ENCODE data around the gene E2F8. TPM values are rescaled to one million over a fixed set of nuclear protein-coding genes. Genes with fewer than 3 reads are reported as not detected.

E2F8 gene
- total RNA-seq, 2 donors from 2014 or later = 1.7 to 2.2 TPM

DNA sequence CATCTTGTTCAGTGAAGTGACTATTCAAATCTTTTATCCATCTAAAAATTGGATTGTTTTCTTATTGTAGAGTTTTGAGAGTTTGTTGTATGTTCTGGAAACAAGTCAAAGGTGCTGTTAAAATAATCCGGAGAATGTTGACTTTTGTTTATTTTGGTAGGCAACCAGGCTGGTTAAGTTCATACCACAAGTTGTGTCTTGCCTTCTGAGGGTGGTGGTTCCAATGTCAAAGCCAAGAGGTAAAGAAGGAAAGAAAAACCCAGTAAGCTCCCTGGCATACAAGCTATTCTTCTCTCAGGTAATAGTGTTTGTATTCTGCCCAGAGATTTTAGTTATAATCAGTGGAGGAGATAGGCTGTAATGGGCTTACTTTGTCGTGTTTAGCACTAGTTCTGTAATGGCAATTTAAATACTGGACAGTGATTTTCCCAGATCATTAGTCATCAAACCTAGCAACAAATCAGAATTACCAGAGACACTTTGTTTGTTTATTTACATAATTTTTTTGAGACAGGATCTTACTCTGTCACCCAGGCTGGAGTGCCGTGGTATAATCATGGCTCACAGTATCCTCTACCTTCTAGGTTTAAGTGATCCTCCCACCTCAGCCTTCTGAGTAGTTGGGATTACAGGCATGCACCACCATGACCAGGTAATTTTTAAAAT is 23.9 kb downstream of the E2F8 start:
- Histone ChIP-seq H3K36me3 (no peaks in the 10 kb centered on the region), H3K9me3 (no peaks in the 10 kb centered on the region), H3K27me3 (no peaks in the 10 kb centered on the region), H3K27ac (peak overlapping the region; percentile 71 to 82), H3K4me1 (peaks cover 0 to 28% of the 10 kb centered on the region in 2 donors), H3K4me3 (no peak overlapping the region)
- TF ChIP-seq CTCF (IDR thresholded peaks at IDR 0.05) = no peak
- no peak for DNase-seq (ENCODE audit: low spot score)

GRCh38 chr11:19216021-19216420 is 24.7 kb downstream of the E2F8 start:
- H3K27me3 ChIP-seq = no peaks in the 10 kb centered on the region
- H3K9me3 ChIP-seq = no peaks in the 10 kb centered on the region
- no peaks in the 10 kb centered on the region for H3K36me3 ChIP-seq
- TF ChIP-seq CTCF (IDR thresholded peaks at IDR 0.05) = no peak
- H3K4me3 ChIP-seq = no peak overlapping the region
- DNase-seq (ENCODE audit: low spot score) = no peak
- no peak overlapping the region for H3K27ac ChIP-seq
- H3K4me1 ChIP-seq = peaks cover 0 to 21% of the 10 kb centered on the region in 2 donors

DNA sequence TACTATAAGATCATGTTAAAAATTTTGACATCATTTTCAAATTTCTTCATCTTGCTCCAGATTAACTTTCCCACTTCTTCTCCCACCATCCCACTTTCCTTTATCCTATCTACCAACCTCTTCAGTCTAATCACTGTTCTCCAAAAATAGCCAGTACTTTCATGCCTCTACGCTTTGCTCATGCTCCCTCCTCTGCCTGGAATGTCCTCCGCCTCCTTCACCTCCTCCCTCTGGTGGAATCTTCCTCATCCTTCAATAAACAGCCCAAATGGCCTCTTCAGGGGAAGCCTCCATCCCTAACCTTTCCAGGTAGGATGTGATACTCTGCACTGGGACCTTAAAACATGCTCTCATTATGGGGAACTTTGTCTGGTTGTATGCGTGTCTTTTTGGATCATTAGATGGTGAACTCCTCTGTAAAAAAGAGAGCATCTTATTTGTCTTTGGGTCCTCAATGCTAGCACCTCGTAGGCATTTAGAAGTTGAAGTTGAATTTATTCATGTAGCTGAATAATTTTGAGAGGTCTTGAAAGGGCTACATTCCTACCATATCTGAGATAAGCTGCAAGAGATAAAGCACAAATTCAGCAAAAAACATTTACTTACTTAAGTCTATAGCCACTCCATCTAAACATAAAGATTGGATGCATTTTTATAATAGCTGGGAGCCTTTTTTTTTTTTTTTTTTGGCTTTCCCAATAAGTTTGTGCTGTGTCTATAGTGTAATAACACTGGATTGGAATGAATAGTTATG is 31.0 kb downstream of the E2F8 start:
- no peaks in the 10 kb centered on the region for H3K9me3 ChIP-seq
- no peak for TF ChIP-seq CTCF (IDR thresholded peaks at IDR 0.05)
- no peak for DNase-seq (ENCODE audit: low spot score)
- no peaks in the 10 kb centered on the region for H3K36me3 ChIP-seq
- peak overlapping the region; percentile 66 to 87 for H3K27ac ChIP-seq
- H3K4me3 ChIP-seq = peak overlapping the region; percentile 18 to 23
- H3K27me3 ChIP-seq = no peaks in the 10 kb centered on the region
- H3K4me1 ChIP-seq = peaks cover 0 to 9% of the 10 kb centered on the region in 2 donors

DNA sequence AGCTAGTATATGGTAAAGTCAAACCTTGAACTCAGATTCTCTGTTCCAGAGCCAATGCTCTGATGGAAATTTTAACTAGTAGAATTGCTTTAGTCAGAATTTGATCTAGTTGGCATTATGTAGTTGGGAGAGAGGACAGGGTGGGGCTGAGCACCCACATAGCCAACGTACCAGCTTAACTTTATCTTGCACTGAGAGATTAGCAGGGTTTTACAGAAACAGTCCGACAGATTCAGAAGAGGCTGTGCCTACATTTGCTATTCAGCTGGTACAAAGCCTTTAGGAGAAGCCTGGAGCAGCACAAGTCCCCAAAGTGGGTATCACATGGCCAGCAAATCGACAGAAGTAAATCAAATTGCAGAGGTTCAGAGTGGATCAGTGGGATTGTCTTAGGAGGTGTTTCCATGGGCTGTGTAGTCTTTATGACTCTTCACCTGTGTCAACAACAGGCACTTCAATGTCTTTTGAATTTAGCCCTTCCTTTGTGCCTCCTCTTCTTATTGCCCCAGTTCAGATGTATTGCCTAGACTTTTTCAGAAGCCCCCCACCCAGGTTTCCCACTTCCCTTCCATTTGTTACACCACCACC is 31.7 kb downstream of the E2F8 start:
- no peak overlapping the region for H3K4me3 ChIP-seq
- TF ChIP-seq CTCF (IDR thresholded peaks at IDR 0.05) = no peak
- H3K27ac ChIP-seq = peak overlapping the region; percentile 66 to 87
- H3K36me3 ChIP-seq = no peaks in the 10 kb centered on the region
- peaks cover 0 to 9% of the 10 kb centered on the region in 2 donors for H3K4me1 ChIP-seq
- DNase-seq (ENCODE audit: low spot score) = no peak
- H3K9me3 ChIP-seq = no peaks in the 10 kb centered on the region
- H3K27me3 ChIP-seq = no peaks in the 10 kb centered on the region

DNA sequence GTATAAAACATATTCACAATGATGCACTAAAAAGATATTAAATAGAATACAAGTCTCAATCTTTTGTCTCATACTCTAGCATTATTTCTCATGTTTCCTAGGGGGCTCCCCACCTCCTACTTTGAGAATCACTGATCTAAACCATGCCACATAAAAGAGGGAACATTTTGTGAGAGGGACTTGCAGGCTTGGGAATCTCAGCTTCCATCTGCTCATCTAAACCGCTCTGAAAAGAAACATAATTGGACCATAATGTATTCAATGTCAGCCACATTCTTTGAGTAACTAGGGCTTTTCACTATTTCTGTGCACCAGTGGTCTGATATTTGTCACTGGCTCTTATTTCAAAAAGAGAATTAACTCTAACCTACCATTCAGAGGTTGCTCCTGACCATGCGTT is 32.6 kb downstream of the E2F8 start:
- no peak for TF ChIP-seq CTCF (IDR thresholded peaks at IDR 0.05)
- peaks cover 0 to 9% of the 10 kb centered on the region in 2 donors for H3K4me1 ChIP-seq
- DNase-seq (ENCODE audit: low spot score) = no peak
- H3K27ac ChIP-seq = peak overlapping the region in 1 of 2 donors; percentile 87
- no peaks in the 10 kb centered on the region for H3K36me3 ChIP-seq
- no peaks in the 10 kb centered on the region for H3K9me3 ChIP-seq
- H3K4me3 ChIP-seq = no peak overlapping the region
- no peaks in the 10 kb centered on the region for H3K27me3 ChIP-seq
